Liver (tissue), 9 donors: ENCODE measurements around the gene GSTA2. TPM values are rescaled to one million over a fixed set of nuclear protein-coding genes. Genes with fewer than 3 reads are reported as not detected.
A peak's percentile ranks its signal among the peaks of the same experiment; 100 is the strongest.
"Not testable (repeated sequence)": the region's sequence is repeated elsewhere in the genome, so short reads cannot be mapped to it uniquely, and the experiment has no call there.

Experiments
- DNase-seq: peaks from one replicate; pipeline ENCODE4 v3.0.0-alpha.2; 2017; ENCODE audit warnings: low spot score
- H3K27ac ChIP-seq, 2 donors: one replicate each; pipeline ENCODE4 v1.7.0; 2013; ENCODE audit warnings: inconsistent platforms in 2 of 2, low read length in 2 of 2, control low read depth in 1 of 2, low read depth in 1 of 2, mild to moderate bottlenecking in 1 of 2
- H3K27me3 ChIP-seq, 4 donors: one replicate each; pipeline versions ENCODE4 v1.6.1 to v1.7.0; 2013; ENCODE audit warnings: low read length in 3 of 4, inconsistent platforms in 1 of 4, mild to moderate bottlenecking in 1 of 4, moderate library complexity in 1 of 4; ENCODE audit not compliant: control insufficient read depth in 4 of 4, insufficient read depth in 4 of 4
- H3K36me3 ChIP-seq, 4 donors: one replicate each; pipeline versions ENCODE4 v1.6.1 to v1.7.0; 2013; ENCODE audit warnings: low read length in 3 of 4, mild to moderate bottlenecking in 3 of 4, low read depth in 1 of 4, moderate library complexity in 1 of 4; ENCODE audit not compliant: control insufficient read depth in 4 of 4, insufficient read depth in 3 of 4
- H3K4me1 ChIP-seq, 4 donors: one replicate each; pipeline versions ENCODE4 v1.6.1 to v1.7.0; 2013; ENCODE audit warnings: low read length in 3 of 4, mild to moderate bottlenecking in 3 of 4, moderate library complexity in 1 of 4; ENCODE audit not compliant: control insufficient read depth in 4 of 4, insufficient read depth in 4 of 4
- H3K4me3 ChIP-seq, 3 donors: one replicate each; pipeline versions ENCODE4 v1.6.1 to v1.7.0; 2013; ENCODE audit warnings: low read length in 3 of 3, control low read depth in 1 of 3, low read depth in 1 of 3, mild to moderate bottlenecking in 1 of 3
- H3K9ac ChIP-seq, 2 donors: one replicate each; pipeline ENCODE4 v1.7.0; 2013; ENCODE audit warnings: low read length in 2 of 2, mild to moderate bottlenecking in 2 of 2, moderate library complexity in 2 of 2, control low read depth in 1 of 2, low read depth in 1 of 2
- H3K9me3 ChIP-seq, 4 donors: one replicate each; pipeline versions ENCODE4 v1.6.1 to v1.7.0; 2013; ENCODE audit warnings: low read length in 3 of 4; ENCODE audit not compliant: control insufficient read depth in 4 of 4
- CTCF ChIP-seq: fragments of 150-350 bp; IDR thresholded peaks from 2 replicates; pipeline ENCODE4 v1.5.1; 2017; ENCODE audit warnings: improper control_type of control experiment, low read depth, low read length; ENCODE audit not compliant: missing input control
- FOXA2 ChIP-seq: IDR thresholded peaks from 2 replicates; pipeline ENCODE4 v1.6.1; 2016; ENCODE audit warnings: antibody characterized with exemption
- HNF4A ChIP-seq, 2 donors: conservative IDR thresholded peaks; 2 replicates each; pipeline ENCODE4 v1.6.1; 2016; ENCODE audit warnings: antibody characterized with exemption in 2 of 2, mild to moderate bottlenecking in 2 of 2
- HNF4G ChIP-seq: IDR thresholded peaks from 2 replicates; pipeline ENCODE4 v1.6.1; 2016; ENCODE audit warnings: antibody characterized with exemption
- JUND ChIP-seq, 2 donors: IDR thresholded peaks; 2 replicates each; pipeline ENCODE4 v1.6.1; 2016; ENCODE audit warnings: antibody characterized with exemption in 2 of 2
- MAX ChIP-seq: IDR thresholded peaks from 2 replicates; pipeline ENCODE4 v1.6.1; 2016; ENCODE audit warnings: antibody characterized with exemption
- NR2F2 ChIP-seq: IDR thresholded peaks from 2 replicates; pipeline ENCODE4 v1.6.1; 2016; ENCODE audit warnings: antibody characterized with exemption
- REST ChIP-seq: IDR thresholded peaks from 2 replicates; pipeline ENCODE4 v1.6.1; 2016; ENCODE audit warnings: antibody characterized with exemption, mild to moderate bottlenecking
- RXRA ChIP-seq, 2 donors: IDR thresholded peaks; 2 replicates each; pipeline ENCODE4 v1.6.1; 2017 to 2018; ENCODE audit warnings: antibody characterized with exemption in 2 of 2, mild to moderate bottlenecking in 1 of 2
- SP1 ChIP-seq: IDR thresholded peaks from 2 replicates; pipeline ENCODE4 v1.6.1; 2018; ENCODE audit warnings: antibody characterized with exemption, mild to moderate bottlenecking
- TAF1 ChIP-seq: conservative IDR thresholded peaks from 2 replicates; pipeline ENCODE4 v1.6.1; 2016; ENCODE audit warnings: antibody characterized with exemption, mild to moderate bottlenecking
- YY1 ChIP-seq: IDR thresholded peaks from 2 replicates; pipeline ENCODE4 v1.6.1; 2016; ENCODE audit warnings: antibody characterized with exemption, mild to moderate bottlenecking
- ZBTB33 ChIP-seq: IDR thresholded peaks from 2 replicates; pipeline ENCODE4 v1.6.1; 2016; ENCODE audit warnings: antibody characterized with exemption
- WGBS: extraction: QIAGEN DNeasy Blood & Tissue Kit; methylation state at CpG from one replicate; pipeline ENCODE4 v1.1.7; 2013; 5-methylcytosine and 5-hydroxymethylcytosine counted together
- polyA plus RNA-seq, 2 donors: library from polyadenylated mRNA; stranded (reverse) in 1 of 2; unstranded in 1 of 2; fragments of 200-250 nt in 1 of 2; fragments of >200 nt in 1 of 2; fragmentation: Nextera tagmentation in 1 of 2; extraction: Ambion mirVana in 1 of 2; gene quantifications; one replicate each; pipeline versions ENCODE4 v1.2.1 to v1.2.3, GENCODE V29; 2013 to 2015
- total RNA-seq, 2 donors: library from RNA; depleted of rRNA; stranded (reverse); fragments of >200 nt; gene quantifications; one replicate each; pipeline ENCODE4 v1.2.3, GENCODE V29; 2014
- donor health status: healthy.
- donor health status: healthy.
- donor health status: healthy.
- donor health status: healthy.
- donor health status: healthy.

Gene GSTA2
- total and polyA plus RNA-seq, 4 donors: 1.4 to 110 (median 2.1) TPM

GRCh38 chr6:52759085-52759484, 4.2 kb downstream of the GSTA2 start (continued):
- TF ChIP-seq REST (no peak), HNF4A (conservative IDR thresholded peaks at IDR 0.05) (no peak)

- 71% methylated on average over 7 of the region's 7 CpGs for WGBS
- H3K9ac ChIP-seq, H3K27me3 ChIP-seq, H3K4me1 ChIP-seq, H3K9me3 ChIP-seq, DNase-seq, H3K36me3 ChIP-seq, H3K27ac ChIP-seq, H3K4me3 ChIP-seq: not testable (repeated sequence)
These were observed 5.5 kb downstream of the GSTA2 start for GRCh38 chr6:52757651-52758338.

- no peak for DNase-seq
- peaks cover 0 to 5% (median 0%) of the 10 kb centered on the region in 4 donors for H3K4me1 ChIP-seq
- H3K4me3 ChIP-seq: no peak overlapping the region
- H3K9ac ChIP-seq: no peak overlapping the region
- H3K9me3 ChIP-seq: no peaks in the 10 kb centered on the region
- peaks cover 0 to 27% (median 8%) of the 10 kb centered on the region in 4 donors for H3K36me3 ChIP-seq
- no peak overlapping the region for H3K27ac ChIP-seq
- whole genome bisulfite sequencing: 94% methylated on average over 3 of the region's 3 CpGs
- TF ChIP-seq RXRA (IDR thresholded peaks at IDR 0.05) (no peak), JUND (IDR thresholded peaks at IDR 0.05) (no peak), HNF4G (no peak)
- H3K27me3 ChIP-seq: no peaks in the 10 kb centered on the region
These were observed 8.8 kb downstream of the GSTA2 start for GRCh38 chr6:52754443-52754842.

GRCh38 chr6:52753137-52753536, 10.1 kb downstream of the GSTA2 start:
- 85% methylated on average over 2 of the region's 2 CpGs for WGBS
- H3K9ac ChIP-seq, H3K27ac ChIP-seq, H3K4me3 ChIP-seq, H3K4me1 ChIP-seq, H3K27me3 ChIP-seq, DNase-seq, H3K9me3 ChIP-seq: not testable (repeated sequence)
- H3K36me3 ChIP-seq: peaks cover 0 to 27% (median 8%) of the 10 kb centered on the region in 4 donors

- no peak overlapping the region for H3K9ac ChIP-seq
- H3K36me3 ChIP-seq: peaks cover 0 to 27% (median 8%) of the 10 kb centered on the region in 4 donors
- H3K4me1 ChIP-seq: peaks cover 0 to 8% (median 2%) of the 10 kb centered on the region in 4 donors
- no peak overlapping the region for H3K27ac ChIP-seq
- H3K9me3 ChIP-seq: no peaks in the 10 kb centered on the region
- no peak for DNase-seq
- H3K4me3 ChIP-seq: no peak overlapping the region
- H3K27me3 ChIP-seq: no peaks in the 10 kb centered on the region
- TF ChIP-seq RXRA (IDR thresholded peaks at IDR 0.05) (peak in 1 of 2 donors; percentile 38), TAF1 (no peak), CTCF (no peak), FOXA2 (no peak), MAX (no peak), SP1 (peak; percentile 21), ZBTB33 (peak; percentile 26), HNF4A (conservative IDR thresholded peaks at IDR 0.05) (peak; percentile 84 to 85), HNF4G (peak; percentile 59), NR2F2 (no peak), YY1 (peak; percentile 76)
These were observed 11.0 kb downstream of the GSTA2 start for GRCh38 chr6:52752310-52752709.
